HG03139 (cell line): ENCODE measurements around the gene TEDC1.

Experiments used
- ATAC-seq: cut with Tn5 transposase; IDR thresholded peaks from one replicate; pipeline ENCODE4 v1.9.1; 2021; ENCODE audit not compliant: unreplicated experiment

TEDC1 gene

GRCh38 chr14:105484069-105484996 is 6.7 kb upstream of the TEDC1 start:
- no peak for ATAC-seq

- no peak for ATAC-seq
Observed at GRCh38 chr14:105484997-105485393, 6.1 kb upstream of the TEDC1 start.

GRCh38 chr14:105485739-105486162 is 5.3 kb upstream of the TEDC1 start:
- no peak for ATAC-seq

- ATAC-seq: no peak
Observed at GRCh38 chr14:105486163-105486973, 4.7 kb upstream of the TEDC1 start, which contains the start of gene CRIP1. CRIP1 (plus strand) TSS chr14:105486886; CDS start chr14:105487260, 374 bp downstream.

- no peak for ATAC-seq
Observed at GRCh38 chr14:105486974-105487448, 4.0 kb upstream of the TEDC1 start.

GRCh38 chr14:105487449-105487985 is 3.5 kb upstream of the TEDC1 start:
- ATAC-seq: no peak

GRCh38 chr14:105487986-105488777 is 2.9 kb upstream of the TEDC1 start:
- no peak for ATAC-seq

GRCh38 chr14:105488781-105489541 is 2.1 kb upstream of the TEDC1 start:
- ATAC-seq: no peak

- no peak for ATAC-seq
Observed at GRCh38 chr14:105489542-105490266, 1.3 kb upstream of the TEDC1 start.

- peak; percentile 1 for ATAC-seq
Observed at GRCh38 chr14:105490267-105490571, 827 bp upstream of the TEDC1 start.

- ATAC-seq: peak; percentile 5
Observed at GRCh38 chr14:105491366-105491973, 424 bp downstream of the TEDC1 start.

- ATAC-seq: no peak
Observed at GRCh38 chr14:105492031-105492970, 1.3 kb downstream of the TEDC1 start.

- no peak for ATAC-seq
Observed at GRCh38 chr14:105492971-105493871, 2.2 kb downstream of the TEDC1 start.

- ATAC-seq: no peak
Observed at GRCh38 chr14:105493921-105494605, 3.0 kb downstream of the TEDC1 start.

- no peak for ATAC-seq
Observed at GRCh38 chr14:105494606-105494929, 3.5 kb downstream of the TEDC1 start.
